ENCODE measurements around the gene ADK. TPM values are rescaled to one million over a fixed set of nuclear protein-coding genes. Genes with fewer than 3 reads are reported as not detected.

ADK gene
- 21.4 and 43.5 TPM in 2 replicates for total RNA-seq

GRCh38 chr10:74150990-74151878 lies at the start of gene ADK:
Gene ADK (plus strand): TSS chr10:74151221. CDS start chr10:74151279, 58 bp downstream.

GRCh38 chr10:74150204-74150989 lies 624 bp upstream of the ADK start, which contains the start of gene AP3M1:
Gene AP3M1 (minus strand): TSS chr10:74150828. CDS start chr10:74138379, 12,449 bp downstream.

Small RNAs within 50 kb of the gene (small RNA-seq; reads per million reads assigned to genes)
- gene RF00019 (ENCODE audit: low replicate concordance) (not detected), gene TIMM9P1 (ENCODE audit: low replicate concordance) (not detected)

Other genes starting within 250 kb of the ADK start
- 278 and 1,436 TPM in 2 replicates for gene PLAU, start 240.1 kb upstream of the ADK start, total RNA-seq
- 255 and 432 TPM in 2 replicates for gene VCL, start 153.1 kb upstream of the ADK start, total RNA-seq
- gene AP3M1, start 393 bp upstream of the ADK start, total RNA-seq = 43.3 and 51.4 TPM in 2 replicates